HG03565 (cell line): ENCODE measurements around the gene CALB2.
"Not testable (repeated sequence)": the region's sequence is repeated elsewhere in the genome, so short reads cannot be mapped to it uniquely, and the experiment has no call there.

Source experiments
- ATAC-seq: cut with Tn5 transposase; IDR thresholded peaks from one replicate; pipeline ENCODE4 v1.9.1; 2021; ENCODE audit warnings: mild to moderate bottlenecking, moderate library complexity; ENCODE audit not compliant: unreplicated experiment

Gene CALB2

GRCh38 chr16:71352466-71352865 is 6.1 kb upstream of the CALB2 start:
- ATAC-seq, result no peak

- ATAC-seq, result no peak
These were observed 5.5 kb upstream of the CALB2 start for GRCh38 chr16:71352963-71353460.

- ATAC-seq, result no peak
These were observed 4.8 kb upstream of the CALB2 start for GRCh38 chr16:71353736-71354135.

GRCh38 chr16:71354156-71354555 is 4.4 kb upstream of the CALB2 start:
- no peak for ATAC-seq

- no peak for ATAC-seq
These were observed 2.3 kb upstream of the CALB2 start for GRCh38 chr16:71356051-71356740.

- not testable (repeated sequence) for ATAC-seq
These were observed 1.6 kb upstream of the CALB2 start for GRCh38 chr16:71356936-71357335.

- ATAC-seq, result no peak
These were observed 842 bp upstream of the CALB2 start for GRCh38 chr16:71357681-71358080.

GRCh38 chr16:71359431-71359830 is 908 bp downstream of the CALB2 start:
- no peak for ATAC-seq

GRCh38 chr16:71360378-71360777 is 1.9 kb downstream of the CALB2 start:
- no peak for ATAC-seq

GRCh38 chr16:71364133-71364681 is 5.7 kb downstream of the CALB2 start:
- no peak for ATAC-seq

GRCh38 chr16:71365021-71365420 is 6.5 kb downstream of the CALB2 start:
- ATAC-seq, result no peak

- no peak for ATAC-seq
These were observed 8.9 kb downstream of the CALB2 start for GRCh38 chr16:71367241-71367976.

GRCh38 chr16:71368958-71369357 is 10.4 kb downstream of the CALB2 start:
- no peak for ATAC-seq

GRCh38 chr16:71369494-71369893 is 11.0 kb downstream of the CALB2 start:
- no peak for ATAC-seq

GRCh38 chr16:71371237-71371636 is 12.7 kb downstream of the CALB2 start:
- ATAC-seq, result no peak

GRCh38 chr16:71373073-71373472 is 14.6 kb downstream of the CALB2 start:
- ATAC-seq, result no peak

- ATAC-seq, result no peak
These were observed 18.1 kb downstream of the CALB2 start for GRCh38 chr16:71376465-71377157.

- ATAC-seq, result no peak
These were observed 21.2 kb downstream of the CALB2 start for GRCh38 chr16:71379711-71380110.

- ATAC-seq, result no peak
These were observed 22.3 kb downstream of the CALB2 start for GRCh38 chr16:71380831-71381230.

GRCh38 chr16:71383054-71383773 is 24.7 kb downstream of the CALB2 start:
- no peak for ATAC-seq
